Measurements from ENCODE around the gene NPRL2.
A peak's percentile ranks its signal among the peaks of the same experiment; 100 is the strongest.

The NPRL2 gene

GRCh38 chr3:50334339-50335075 lies 16.1 kb downstream of the NPRL2 start:
- no peak for TF ChIP-seq CTCF (IDR thresholded peaks at IDR 0.05; ENCODE audit: control extremely low read depth, extremely low read depth, low read depth, missing control alignments)
- DNase-seq (ENCODE audit: extremely low spot score) = no peak
- ChIA-PET POLR2A (no interaction called here), CTCF (interaction anchor here (1.0 to 2.3 kb wide), 4 partner anchors 10 to 88 kb away, joined by 3 to 12 read pairs (median 5); no protein-coding TSS in a partner anchor)

DNA sequence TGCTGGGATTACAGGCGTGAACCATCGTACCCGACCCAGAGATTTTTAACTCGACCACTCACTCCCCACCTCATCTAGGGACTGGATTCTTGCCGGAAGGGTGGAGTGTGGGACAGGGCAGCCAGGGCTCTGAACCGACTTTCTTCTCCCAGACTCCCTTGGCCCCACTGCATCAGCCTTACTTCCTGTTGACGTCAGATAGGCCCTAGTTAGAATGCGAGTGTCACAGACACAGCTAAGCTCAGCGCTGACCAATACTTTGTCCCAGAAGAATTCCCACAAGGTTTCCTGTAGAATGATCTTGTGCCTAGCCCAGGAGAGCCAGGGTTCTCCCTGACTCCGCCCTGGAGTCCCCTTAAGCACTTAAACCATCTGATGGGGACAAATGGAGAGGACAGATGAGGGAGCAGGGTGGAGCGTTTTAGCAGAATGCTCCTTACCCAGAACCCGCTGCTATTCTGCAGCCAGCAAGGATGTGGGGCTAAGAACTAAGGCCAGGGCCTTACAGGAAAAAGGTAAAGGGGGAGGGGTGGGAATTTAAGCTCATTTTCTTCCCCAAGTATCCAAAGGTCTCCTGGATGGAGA lies 16.7 kb downstream of the NPRL2 start:
- ChIA-PET POLR2A (no interaction called here), CTCF (interaction anchor here (1.0 to 2.3 kb wide), 4 partner anchors 9 to 87 kb away, joined by 3 to 12 read pairs (median 5); no protein-coding TSS in a partner anchor)
- DNase-seq (ENCODE audit: extremely low spot score) = no peak
- TF ChIP-seq CTCF (IDR thresholded peaks at IDR 0.05; ENCODE audit: control extremely low read depth, extremely low read depth, low read depth, missing control alignments) = no peak

GRCh38 chr3:50331364-50331907 lies 19.1 kb downstream of the NPRL2 start:
- ChIA-PET CTCF (interaction anchor here (1.3 to 1.5 kb wide), 2 partner anchors 16 to 71 kb away, joined by 4 read pairs; no protein-coding TSS in a partner anchor), POLR2A (interaction anchor here (0.6 kb wide), 1 partner anchor 937 kb away, joined by 5 read pairs; no protein-coding TSS in a partner anchor)
- TF ChIP-seq CTCF (IDR thresholded peaks at IDR 0.05; ENCODE audit: control extremely low read depth, extremely low read depth, low read depth, missing control alignments) = no peak
- no peak for DNase-seq (ENCODE audit: extremely low spot score)

DNA sequence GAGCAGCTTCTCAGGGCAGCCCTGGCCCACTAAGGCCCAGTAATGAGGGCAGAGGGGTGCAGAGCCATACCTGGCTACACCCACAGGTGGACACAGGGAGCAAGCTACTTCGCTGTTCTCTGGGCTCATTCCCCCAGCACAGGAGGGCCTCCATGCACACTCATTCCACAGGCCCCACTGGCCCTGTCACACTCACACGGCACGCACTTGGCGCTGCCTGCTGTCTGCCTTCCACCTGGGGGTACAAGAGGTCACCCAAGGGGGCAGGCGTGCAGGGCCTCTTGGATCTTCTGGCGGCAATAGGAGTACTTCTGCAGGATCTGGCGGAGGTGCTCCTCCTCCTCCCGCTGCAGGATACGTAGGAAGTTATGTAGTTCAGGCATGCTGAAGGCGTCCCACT lies 20.2 kb downstream of the NPRL2 start:
- no peak for TF ChIP-seq CTCF (IDR thresholded peaks at IDR 0.05; ENCODE audit: control extremely low read depth, extremely low read depth, low read depth, missing control alignments)
- ChIA-PET POLR2A (no interaction called here), CTCF (interaction anchor here (1.5 to 2.7 kb wide), 2 partner anchors 10 to 17 kb away, joined by 4 to 5 read pairs; no protein-coding TSS in a partner anchor)
- no peak for DNase-seq (ENCODE audit: extremely low spot score)

- peak; percentile 97 for DNase-seq (ENCODE audit: extremely low spot score)
- CTCF ChIA-PET = interaction anchor here (1.0 to 2.7 kb wide), 11 partner anchors 8 to 82 kb away, joined by 3 to 5 read pairs (median 3); no protein-coding TSS in a partner anchor
- TF ChIP-seq CTCF (IDR thresholded peaks at IDR 0.05; ENCODE audit: control extremely low read depth, extremely low read depth, low read depth, missing control alignments) = no peak
- POLR2A ChIA-PET = interaction anchor here (0.7 to 2.5 kb wide), 5 partner anchors 9 to 109 kb away, joined by 4 to 30 read pairs (median 5); partner anchors contain the start of genes CYB561D2 and NPRL2
Observed at GRCh38 chr3:50327943-50328691, 22.5 kb downstream of the NPRL2 start, which contains the start of gene TUSC2. Gene TUSC2, minus strand, starts transcription at chr3:50328223. Its CDS starts 124 bp downstream, at chr3:50328099.

Measured in GM10248 (cell line).